Stimulated activated CD4-positive, alpha-beta T cell treated with anti-CD3 and anti-CD28 coated beads, Interleukin-2, amount 100 ng/mL, for 48 hours (primary cell): ENCODE results near the gene DNAJC6.

Source experiments
- DNase-seq, 2 donors: peaks; one replicate each; pipeline ENCODE4 v3.0.0-alpha.2; 2020

Gene DNAJC6

GRCh38 chr1:65297706-65298105 is 11.6 kb upstream of the DNAJC6 start:
- DNase-seq, result no peak

- DNase-seq, result no peak
These were observed 10.0 kb upstream of the DNAJC6 start for GRCh38 chr1:65299328-65299727.

DNA sequence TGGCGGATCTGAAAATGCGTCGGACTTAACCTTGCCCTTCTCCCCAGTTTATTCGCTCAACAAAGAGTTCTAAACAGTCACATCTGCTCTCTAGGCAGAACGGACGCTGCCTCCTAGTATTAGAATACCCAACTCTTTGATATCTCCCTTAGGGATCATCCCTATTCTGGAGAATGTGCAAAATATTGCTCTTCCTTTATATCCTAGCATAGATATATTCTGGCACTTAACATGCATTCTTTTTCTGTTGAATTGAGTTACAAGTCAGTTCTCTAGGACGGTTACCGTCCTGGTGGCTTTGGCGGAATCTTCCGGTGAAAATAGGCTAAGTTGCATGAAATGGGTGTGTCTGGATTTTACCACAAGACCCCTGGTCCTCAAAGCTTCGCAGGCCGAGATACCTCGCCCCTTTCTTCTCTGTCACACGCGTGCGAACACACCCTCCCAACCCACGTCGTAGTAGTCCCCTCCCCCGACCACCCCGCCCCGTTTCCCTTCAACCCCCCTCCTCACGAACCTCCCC is 501 bp upstream of the DNAJC6 start:
- no peak for DNase-seq

DNA sequence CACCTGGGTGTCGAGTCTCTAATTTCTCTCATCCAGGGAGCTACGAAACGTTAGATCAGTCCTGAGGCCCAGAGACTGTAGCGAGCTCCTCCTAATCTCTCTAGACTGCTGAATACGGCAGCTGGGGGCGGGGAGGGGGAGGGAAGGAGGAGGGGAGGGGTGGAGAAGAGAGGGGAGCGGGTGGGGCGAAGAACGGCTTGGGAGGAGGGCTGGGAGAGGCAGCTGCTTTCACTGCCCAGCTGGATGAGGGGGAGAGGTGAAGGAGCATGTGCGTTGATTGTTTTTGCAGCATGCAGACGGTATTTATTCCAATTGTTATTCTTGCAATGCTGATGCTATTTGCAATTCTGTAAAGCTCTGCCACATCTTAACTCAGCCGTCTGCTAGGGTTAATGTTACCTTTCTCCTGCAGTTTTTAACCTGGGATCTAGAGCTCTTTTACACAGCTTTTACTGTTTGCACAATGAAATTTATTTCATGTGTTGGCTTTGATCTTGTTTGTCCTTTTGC is 790 bp downstream of the DNAJC6 start:
- DNase-seq, result no peak

DNA sequence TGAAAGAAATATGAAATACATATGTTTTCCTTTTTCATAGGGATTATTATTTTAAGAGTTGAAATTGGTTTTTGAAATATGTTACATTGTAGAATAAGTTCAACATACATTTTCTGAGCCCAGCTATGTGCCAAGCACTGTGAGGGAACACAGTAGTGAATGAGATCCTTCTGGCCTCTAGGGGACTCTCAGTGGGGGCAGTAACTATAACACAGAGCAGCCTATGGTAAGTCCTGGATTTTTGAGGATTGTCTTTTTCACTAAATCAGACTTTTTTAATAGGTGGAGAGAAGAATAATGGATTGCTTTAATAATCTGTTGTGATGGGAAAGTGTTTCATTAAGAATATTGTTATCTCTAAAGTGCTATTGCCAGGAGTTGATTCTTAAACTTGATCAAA is 2.4 kb downstream of the DNAJC6 start:
- DNase-seq, result no peak

DNA sequence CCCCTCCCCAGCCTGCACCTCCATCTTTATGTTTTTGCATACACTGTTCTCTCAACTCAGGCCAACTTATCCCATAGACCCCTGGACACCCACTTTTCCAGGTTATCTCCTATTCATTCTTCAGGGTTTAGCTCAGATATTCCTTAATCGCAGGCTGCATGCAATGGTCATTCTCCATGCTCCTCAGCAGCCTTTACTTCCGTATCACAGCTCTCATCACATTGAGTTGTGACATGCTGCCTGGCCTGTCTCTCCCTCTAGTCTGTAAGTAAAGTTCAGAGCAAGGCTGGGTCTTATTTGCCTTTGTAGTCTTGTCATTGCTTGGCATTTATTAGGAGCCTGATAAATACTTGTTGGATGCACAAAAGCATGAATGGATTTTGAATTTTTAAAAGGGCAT is 6.9 kb downstream of the DNAJC6 start:
- DNase-seq, result no peak

GRCh38 chr1:65317866-65318653 is 8.7 kb downstream of the DNAJC6 start:
- DNase-seq, result no peak

DNA sequence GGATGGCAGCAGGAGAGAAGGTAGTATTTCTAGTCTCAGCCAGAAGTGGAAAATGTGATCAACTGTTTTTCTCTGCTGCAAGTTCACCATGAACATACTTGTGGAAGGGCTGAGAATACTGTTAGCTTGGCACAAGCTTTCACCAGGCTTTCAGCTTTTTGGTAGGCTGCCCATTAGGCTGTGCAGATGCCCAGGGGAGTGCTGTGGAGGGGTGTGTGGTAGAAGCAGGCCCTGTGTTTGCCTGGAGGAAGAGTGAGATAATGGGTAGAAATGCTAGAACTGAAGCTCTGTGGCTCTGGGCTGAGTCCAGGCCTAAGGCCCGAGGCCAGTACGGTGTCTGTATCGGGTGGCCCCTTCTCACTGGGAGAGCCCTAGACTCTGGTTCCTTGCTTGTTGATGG is 9.8 kb downstream of the DNAJC6 start:
- DNase-seq, result no peak

- DNase-seq, result no peak
These were observed 10.4 kb downstream of the DNAJC6 start for GRCh38 chr1:65319754-65320153.

GRCh38 chr1:65321879-65322278 is 12.5 kb downstream of the DNAJC6 start:
- DNase-seq, result no peak

DNA sequence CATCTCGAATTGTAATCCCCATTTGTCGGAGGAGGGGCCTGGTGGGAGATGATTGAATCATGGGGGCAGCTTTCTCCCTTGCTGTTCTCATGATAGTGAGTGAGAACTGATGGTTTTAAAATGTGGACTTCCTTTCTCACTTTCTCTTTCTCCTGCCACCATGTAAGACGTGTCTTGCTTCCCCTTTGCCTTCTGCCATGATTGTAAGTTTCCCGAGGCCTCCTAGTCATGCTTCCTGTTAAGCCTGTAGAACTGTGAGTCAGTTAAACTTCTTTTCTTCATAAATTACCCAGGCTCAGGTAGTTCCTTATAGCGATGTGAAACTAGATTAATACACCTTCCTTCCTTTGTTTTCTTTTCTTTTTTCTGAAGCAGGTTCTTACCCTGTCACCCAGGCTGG is 13.9 kb downstream of the DNAJC6 start:
- no peak for DNase-seq

GRCh38 chr1:65330021-65330420 is 20.7 kb downstream of the DNAJC6 start:
- DNase-seq, result no peak

GRCh38 chr1:65330822-65331221 is 21.5 kb downstream of the DNAJC6 start:
- no peak for DNase-seq

DNA sequence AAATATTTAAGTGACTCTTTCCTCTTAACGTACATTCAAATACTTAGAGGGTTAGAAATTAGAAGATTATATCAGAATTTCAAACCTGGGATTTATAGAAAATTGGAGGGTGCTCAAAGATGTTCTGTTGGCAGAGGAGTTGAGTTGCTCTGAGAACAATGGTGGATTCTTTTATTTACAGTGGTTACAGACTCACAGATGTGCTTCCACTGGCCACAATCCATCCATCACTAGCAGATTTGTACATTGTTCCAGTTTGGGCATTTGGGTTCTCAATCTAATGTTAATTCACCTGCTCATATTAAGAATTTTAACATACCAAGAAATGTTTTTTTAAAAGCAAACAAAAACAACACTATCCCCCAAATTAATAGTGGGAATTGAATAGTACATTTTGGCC is 23.5 kb downstream of the DNAJC6 start:
- DNase-seq, result no peak

GRCh38 chr1:65334081-65334480 is 24.7 kb downstream of the DNAJC6 start:
- DNase-seq, result no peak

DNA sequence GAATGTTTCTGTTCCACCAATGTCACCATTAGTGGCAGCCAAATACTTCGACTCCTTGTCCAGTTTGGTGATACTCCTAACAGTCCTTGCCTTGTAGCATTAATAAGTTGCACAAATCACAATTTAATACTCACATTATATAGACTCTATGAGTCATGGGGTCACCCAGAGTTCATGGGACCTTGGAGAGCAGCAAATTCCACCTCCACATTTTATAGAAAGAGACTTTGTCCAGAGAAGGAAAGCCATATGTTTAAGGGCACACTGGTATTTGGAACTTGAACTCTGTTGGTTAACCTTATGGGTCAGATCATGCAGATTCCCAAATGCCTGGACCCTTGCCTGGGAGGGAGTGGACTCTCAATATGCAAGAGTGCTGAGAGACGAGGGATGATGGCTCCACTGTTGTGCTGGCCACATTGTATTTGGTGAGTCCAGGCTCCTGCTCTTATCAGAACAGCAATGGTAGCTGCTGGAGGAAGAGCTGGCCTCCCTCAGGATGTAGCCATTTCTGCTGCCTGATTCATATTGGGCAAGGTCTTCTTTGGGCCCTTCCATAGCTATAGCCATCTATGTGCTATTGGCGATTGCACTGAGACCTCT is 30.6 kb downstream of the DNAJC6 start:
- DNase-seq, result no peak

GRCh38 chr1:65341381-65341780 is 32.0 kb downstream of the DNAJC6 start:
- no peak for DNase-seq

GRCh38 chr1:65343286-65343685 is 33.9 kb downstream of the DNAJC6 start:
- DNase-seq, result no peak

DNA sequence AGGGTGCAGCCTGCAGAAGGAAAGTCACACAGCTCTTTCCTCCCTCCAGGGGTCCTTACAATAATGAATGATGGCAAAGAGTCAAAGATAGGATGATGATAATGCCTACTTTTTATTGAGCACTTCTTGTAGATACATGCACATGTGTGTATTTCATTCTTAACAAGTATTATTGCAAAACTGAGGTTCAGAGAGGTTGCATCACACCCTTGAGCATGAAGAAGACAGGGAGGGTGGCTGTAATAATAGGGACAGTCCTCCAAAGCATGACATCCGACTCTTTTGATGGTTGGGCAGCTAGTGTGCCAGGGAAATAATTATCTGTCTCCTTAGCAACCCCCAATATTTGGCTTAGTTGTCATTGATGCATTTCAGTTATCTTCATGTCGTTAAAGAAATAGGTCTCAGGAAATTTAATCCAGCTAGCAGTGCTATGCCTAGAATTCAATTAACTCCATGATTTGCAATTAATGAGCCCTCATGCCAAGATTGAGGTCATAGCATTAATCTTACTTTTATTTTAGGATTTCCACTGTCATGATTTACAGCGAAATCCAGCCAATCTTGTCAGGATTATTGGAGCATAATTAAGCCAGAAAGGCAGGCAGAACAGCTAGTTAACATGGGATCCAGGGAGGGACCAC is 35.0 kb downstream of the DNAJC6 start:
- no peak for DNase-seq

- DNase-seq, result no peak
These were observed 36.8 kb downstream of the DNAJC6 start for GRCh38 chr1:65346190-65346589.

DNA sequence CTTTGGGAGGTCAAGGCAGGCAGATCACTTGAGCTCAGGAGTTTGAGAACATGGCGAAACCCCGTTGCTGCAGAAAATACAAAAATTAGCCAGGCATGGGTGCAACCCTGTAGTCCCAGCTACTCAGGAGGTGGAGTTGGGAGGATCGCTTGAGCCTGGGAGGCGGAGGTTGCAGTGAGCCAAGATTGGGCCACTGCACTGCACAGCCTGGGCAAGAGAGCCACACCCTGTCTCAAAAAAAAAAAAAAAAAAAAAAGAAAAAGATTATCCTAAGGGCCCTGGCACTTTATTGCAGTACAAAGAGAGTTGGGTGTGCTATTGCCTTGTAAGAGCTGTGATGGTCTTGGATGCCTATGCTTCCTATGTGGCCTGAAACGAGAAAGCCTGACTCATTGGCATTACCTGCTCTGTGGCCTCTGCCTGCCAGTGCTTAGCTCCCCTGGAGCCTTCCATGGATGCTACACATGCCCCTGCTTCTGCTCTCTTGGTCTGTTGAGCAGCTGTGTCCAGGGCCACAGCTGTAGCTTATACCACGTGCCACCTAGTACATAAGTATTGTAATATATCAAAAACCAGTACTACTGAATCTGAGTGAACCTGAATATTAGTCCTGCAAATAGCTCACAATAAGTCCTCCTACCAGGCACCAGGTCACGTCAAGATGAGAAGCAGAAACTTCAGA is 45.8 kb downstream of the DNAJC6 start:
- DNase-seq, result no peak

DNA sequence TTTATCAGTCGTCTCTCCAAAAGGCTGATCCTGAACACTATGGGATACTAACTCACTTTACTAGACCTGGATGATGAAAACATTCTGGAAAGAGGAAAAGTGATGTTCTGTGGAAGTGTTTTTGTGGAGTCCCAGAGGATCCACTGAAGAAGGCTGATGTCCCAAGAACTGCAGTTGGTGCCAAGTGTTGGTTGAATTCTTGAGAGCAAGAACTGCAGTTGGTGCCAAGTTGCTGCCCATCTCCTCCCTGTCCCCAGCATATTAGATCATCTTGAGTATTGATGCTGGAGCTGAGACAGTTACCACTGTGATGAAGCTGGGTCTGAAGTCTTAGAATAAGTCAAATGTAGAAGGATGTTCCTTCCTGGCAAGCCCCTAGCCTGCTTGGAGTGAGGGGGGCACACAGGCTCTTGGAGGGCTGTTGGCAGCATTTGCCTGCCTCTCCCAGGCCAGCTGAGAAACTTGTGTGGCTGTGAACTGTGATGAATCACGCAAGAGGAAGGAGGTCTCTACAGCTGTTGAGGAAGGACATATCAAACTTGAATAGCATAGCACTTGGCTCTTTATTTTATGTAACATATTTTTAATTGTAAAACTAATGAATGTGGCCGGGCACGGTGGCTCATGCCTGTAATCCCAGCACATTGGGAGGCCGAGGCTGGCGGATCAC is 48.1 kb downstream of the DNAJC6 start:
- DNase-seq, result no peak

DNA sequence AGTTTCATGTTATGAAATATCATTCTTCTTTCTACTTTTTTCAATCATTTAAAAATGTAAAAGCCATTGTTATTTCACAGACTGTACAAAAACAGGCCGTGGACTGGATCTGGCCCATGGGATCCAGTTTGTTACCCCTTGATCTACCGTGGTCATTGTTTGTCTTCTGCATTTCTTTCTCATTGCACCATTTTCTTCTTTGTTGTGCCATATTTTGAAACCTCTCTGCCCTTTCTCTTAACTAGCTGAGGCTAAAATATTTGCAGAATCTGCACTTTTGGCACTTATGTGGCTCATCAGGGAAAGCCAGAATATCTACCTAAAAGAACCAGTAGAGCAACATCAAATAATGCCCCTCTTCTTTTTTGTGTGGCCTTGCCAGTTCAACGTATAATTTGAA is 50.5 kb downstream of the DNAJC6 start:
- DNase-seq, result no peak
